Endothelial cell of umbilical vein (primary cell): ENCODE measurements around the gene LYRM1. TPM values are rescaled to one million over a fixed set of nuclear protein-coding genes. Genes with fewer than 3 reads are reported as not detected.

Source experiments
- BruUV-seq: library from RNA; stranded (reverse); fragments of 400-500 nt; replicated peaks from 2 replicates; lab custom pipeline; 2021; lab: Mats Ljungman, UMichigan
- CTCF ChIA-PET: fragments of 300-600, 350-600 bp; sonication (Branson Sonifier 250); formaldehyde crosslinking; loops from one replicate; lab custom pipeline; 2021; ENCODE audit warnings: antibody characterized with exemption, inconsistent platforms; lab: Charles Lee
- POLR2A ChIA-PET: fragments of 300-600, 350-600 bp; sonication (Branson Sonifier 250); formaldehyde crosslinking; loops from one replicate; lab custom pipeline; 2021; ENCODE audit warnings: antibody characterized with exemption, inconsistent platforms; lab: Charles Lee
- DNase-seq: peaks from one replicate; pipeline ENCODE4 v3.0.0-alpha.2; 2011; ENCODE audit warnings: low read depth, low spot score
- FAIRE-seq: peaks from 2 replicates; lab custom pipeline; 2011; peaks lifted over from hg19 to GRCh38; lab: Jason Lieb, UNC
- H2AFZ ChIP-seq: 2 replicates; pipeline ENCODE4 v1.6.0; 2012; ENCODE audit warnings: low read depth, low read length, control low read depth, inconsistent platforms
- H3K27ac ChIP-seq: 2 replicates; pipeline ENCODE4 v1.5.1; 2011; ENCODE audit warnings: low read depth, mild to moderate bottlenecking, control low read depth, low read length, moderate library complexity; ENCODE audit not compliant: insufficient read depth
- H3K27me3 ChIP-seq, 2 experiments: 2 replicates each; pipeline versions ENCODE4 v1.6.0 to v1.6.1; 2011; ENCODE audit warnings: low read length in 2 of 2, mixed read lengths in 1 of 2; ENCODE audit not compliant: control insufficient read depth in 2 of 2, insufficient read depth in 2 of 2
- H3K36me3 ChIP-seq, 2 experiments: 2 replicates in 1 of 2; 3 replicates in 1 of 2; pipeline ENCODE4 v1.5.1; 2011; ENCODE audit warnings: low read length in 2 of 2, mild to moderate bottlenecking in 1 of 2, moderate library complexity in 1 of 2; ENCODE audit not compliant: control insufficient read depth in 2 of 2, insufficient read depth in 2 of 2; ENCODE audit errors: extremely low read depth in 1 of 2
- H3K4me1 ChIP-seq: 3 replicates; pipeline ENCODE4 v1.5.1; 2011; ENCODE audit warnings: mild to moderate bottlenecking, low read length; ENCODE audit not compliant: control insufficient read depth, insufficient read depth; ENCODE audit errors: extremely low read depth
- H3K4me2 ChIP-seq: 2 replicates; pipeline ENCODE4 v1.6.1; 2011; ENCODE audit warnings: low read length, control low read depth, mixed read lengths; ENCODE audit not compliant: insufficient read depth
- H3K4me3 ChIP-seq, 3 experiments: fragments of 200-600 bp in 1 of 3; sonication (generic), shearing (Covaris generic) in 1 of 3; replicated peaks in 1 of 3; 2 replicates each; pipeline ENCODE4 v1.5.1; 2011 to 2016; ENCODE audit warnings: control low read depth in 3 of 3, low read length in 3 of 3, mild to moderate bottlenecking in 2 of 3, inconsistent platforms in 1 of 3, low read depth in 1 of 3, moderate library complexity in 1 of 3; ENCODE audit not compliant: insufficient read depth in 1 of 3
- H3K79me2 ChIP-seq: 2 replicates; pipeline ENCODE4 v1.6.0; 2012; ENCODE audit warnings: low read length, inconsistent platforms; ENCODE audit not compliant: control insufficient read depth, insufficient read depth
- H3K9ac ChIP-seq: replicated peaks from 2 replicates; pipeline ENCODE3; 2011; ENCODE audit warnings: low read length, control low read depth; ENCODE audit not compliant: insufficient read depth; ENCODE audit errors: extremely low read depth
- H3K9me1 ChIP-seq: replicated peaks from 3 replicates; pipeline ENCODE4 v1.6.0; 2011; ENCODE audit warnings: mild to moderate bottlenecking, low read length; ENCODE audit not compliant: control insufficient read depth, insufficient read depth; ENCODE audit errors: extremely low read depth
- H3K9me3 ChIP-seq: replicated peaks from 2 replicates; pipeline ENCODE4 v1.5.1; 2012; ENCODE audit warnings: low read length, inconsistent platforms; ENCODE audit not compliant: control insufficient read depth, insufficient read depth
- H4K20me1 ChIP-seq: replicated peaks from 2 replicates; pipeline ENCODE3; 2011; ENCODE audit warnings: mild to moderate bottlenecking, low read length; ENCODE audit not compliant: control insufficient read depth, insufficient read depth; ENCODE audit errors: extremely low read depth
- EZH2 ChIP-seq: IDR thresholded peaks from 2 replicates; pipeline ENCODE4 v1.6.1; 2012; ENCODE audit warnings: borderline replicate concordance, low read depth, mild to moderate bottlenecking, moderate library complexity, low read length, inconsistent platforms; ENCODE audit not compliant: severe bottlenecking
- FOS ChIP-seq: IDR thresholded peaks from 2 replicates; pipeline ENCODE4 v1.6.1; 2011; ENCODE audit warnings: mild to moderate bottlenecking, low read length, moderate library complexity, borderline replicate concordance; ENCODE audit not compliant: insufficient read depth
- GATA2 ChIP-seq: IDR thresholded peaks from 2 replicates; pipeline ENCODE4 v1.7.0; 2011; ENCODE audit warnings: low read depth, mild to moderate bottlenecking, moderate library complexity, mixed read lengths, low read length; ENCODE audit not compliant: insufficient read length, insufficient read depth
- JUN ChIP-seq: IDR thresholded peaks from 2 replicates; pipeline ENCODE4 v1.6.1; 2011; ENCODE audit warnings: borderline replicate concordance, low read depth; ENCODE audit not compliant: insufficient read length, insufficient read depth
- MAX ChIP-seq: IDR thresholded peaks from 2 replicates; pipeline ENCODE4 v1.6.1; 2011; ENCODE audit not compliant: insufficient read depth, insufficient read length
- MYC ChIP-seq: IDR thresholded peaks from one replicate; pipeline ENCODE4 v1.6.1; 2011; ENCODE audit warnings: mild to moderate bottlenecking, low read depth, low read length
- POLR2A ChIP-seq: IDR thresholded peaks from 2 replicates; pipeline ENCODE4 v1.6.1; 2012; ENCODE audit warnings: low read depth, mild to moderate bottlenecking, control low read depth, low read length
- POLR2AphosphoS5 ChIP-seq: IDR thresholded peaks from 2 replicates; pipeline ENCODE4 v1.6.1; 2012; ENCODE audit warnings: low read depth, mild to moderate bottlenecking, control low read depth, low read length, moderate library complexity; ENCODE audit not compliant: insufficient read depth
- dilution Hi-C: fragments of 300-500 bp; cut with MboI; formaldehyde crosslinking; loops from one replicate; pipeline ENCODE4 v1.15.0; 2019; ENCODE audit warnings: low sequenced_read_pairs; ENCODE audit not compliant: extremely low pct_ligation_motif_present
- intact Hi-C: fragments of 100-400 bp; cut with micrococcal nuclease; formaldehyde crosslinking; loops from one replicate; pipeline ENCODE4 v1.10.0; 2022
- polyA plus RNA-seq, 4 experiments: library from polyadenylated mRNA; depleted of rRNA in 3 of 4; stranded (reverse) in 3 of 4; unstranded in 1 of 4; fragments of >200 nt; gene quantifications; 2 replicates each; pipeline versions ENCODE4 v1.2.1 to v1.2.3, GENCODE V29; 2011 to 2012; ENCODE audit warnings: missing spikeins in 1 of 4
- total RNA-seq: library from RNA; stranded (reverse); gene quantifications from 2 replicates; pipeline ENCODE4 v1.2.3, GENCODE V29; 2021
- TF ChIP-seq, protein P1 (sequence below), 2 donors: IDR thresholded peaks; 1 replicate in 1 of 2; 2 replicates in 1 of 2; pipeline ENCODE4 v1.5.1; 2011; ENCODE audit warnings: low read length in 2 of 2, mild to moderate bottlenecking in 2 of 2, moderate library complexity in 2 of 2, control low read depth in 1 of 2, inconsistent platforms in 1 of 2, low read depth in 1 of 2; ENCODE audit not compliant: insufficient read depth in 1 of 2; ENCODE audit errors: extremely low read depth in 1 of 2

The LYRM1 gene
- total and polyA plus RNA-seq, 2 donors (not counting 3 experiments of a cell fraction or from before 2014, with no cell fraction given): 20.4 to 28.4 TPM

- ChIA-PET CTCF (interaction anchor here (0.7 to 1.2 kb wide), 4 partner anchors 21 to 30 kb away, joined by 3 to 6 read pairs (median 4); no protein-coding TSS in a partner anchor), POLR2A (no interaction called here)
- no peak for DNase-seq
Measured at GRCh38 chr16:20878682-20879147, 21.9 kb upstream of the LYRM1 start.

More at GRCh38 chr16:20878682-20879147, 21.9 kb upstream of the LYRM1 start:
- H3K9ac ChIP-seq: peak overlapping the region; percentile 56
- H3K36me3 ChIP-seq: peaks cover 2 to 7% of the 10 kb centered on the region in 2 experiments
- BruUV-seq: no TSS peak
- no peak for FAIRE-seq
- H3K9me1 ChIP-seq: no peaks in the 10 kb centered on the region
- H3K4me2 ChIP-seq: peak overlapping the region; percentile 88
- H3K27me3 ChIP-seq: no peaks in the 10 kb centered on the region
- peak overlapping the region; percentile 80 for H3K27ac ChIP-seq
- H3K79me2 ChIP-seq: peaks cover 91% of the 10 kb centered on the region
- peaks cover 4% of the 10 kb centered on the region for H4K20me1 ChIP-seq
- intact Hi-C loops (loop anchor here (1.0 kb wide), 1 partner anchor 9 kb away; no protein-coding TSS in a partner anchor), dilution Hi-C loops (no loop called here)
- TF ChIP-seq POLR2A (no peak), EZH2 (no peak), MYC (no peak), FOS (no peak), GATA2 (no peak), JUN (no peak), POLR2AphosphoS5 (no peak), MAX (no peak)
- TF ChIP-seq, protein P1, sequence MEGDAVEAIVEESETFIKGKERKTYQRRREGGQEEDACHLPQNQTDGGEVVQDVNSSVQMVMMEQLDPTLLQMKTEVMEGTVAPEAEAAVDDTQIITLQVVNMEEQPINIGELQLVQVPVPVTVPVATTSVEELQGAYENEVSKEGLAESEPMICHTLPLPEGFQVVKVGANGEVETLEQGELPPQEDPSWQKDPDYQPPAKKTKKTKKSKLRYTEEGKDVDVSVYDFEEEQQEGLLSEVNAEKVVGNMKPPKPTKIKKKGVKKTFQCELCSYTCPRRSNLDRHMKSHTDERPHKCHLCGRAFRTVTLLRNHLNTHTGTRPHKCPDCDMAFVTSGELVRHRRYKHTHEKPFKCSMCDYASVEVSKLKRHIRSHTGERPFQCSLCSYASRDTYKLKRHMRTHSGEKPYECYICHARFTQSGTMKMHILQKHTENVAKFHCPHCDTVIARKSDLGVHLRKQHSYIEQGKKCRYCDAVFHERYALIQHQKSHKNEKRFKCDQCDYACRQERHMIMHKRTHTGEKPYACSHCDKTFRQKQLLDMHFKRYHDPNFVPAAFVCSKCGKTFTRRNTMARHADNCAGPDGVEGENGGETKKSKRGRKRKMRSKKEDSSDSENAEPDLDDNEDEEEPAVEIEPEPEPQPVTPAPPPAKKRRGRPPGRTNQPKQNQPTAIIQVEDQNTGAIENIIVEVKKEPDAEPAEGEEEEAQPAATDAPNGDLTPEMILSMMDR (IDR thresholded peaks at IDR 0.05; ENCODE audit: extremely low read depth in 1 of 2, insufficient read depth in 1 of 2, low read depth in 1 of 2, low read length in 2 of 2): no peak
- H3K9me3 ChIP-seq: no peaks in the 10 kb centered on the region
- no peak overlapping the region for H2AFZ ChIP-seq
- peaks cover 24% of the 10 kb centered on the region for H3K4me1 ChIP-seq
- no peak overlapping the region for H3K4me3 ChIP-seq
